Smooth muscle cell (in vitro differentiated cells): ENCODE data around the gene MEX3A. TPM values are rescaled to one million over a fixed set of nuclear protein-coding genes. Genes with fewer than 3 reads are reported as not detected.

Source experiments
- DNase-seq: peaks from one replicate; lab custom pipeline; 2025; ENCODE audit not compliant: unreplicated experiment; lab: John Stamatoyannopoulos, UW
- H2AFZ ChIP-seq: fragments of 200-600 bp; sonication (generic); 2 replicates; pipeline ENCODE4 v1.6.0; 2016; ENCODE audit warnings: antibody characterized with exemption, low read depth, mild to moderate bottlenecking
- H3F3A ChIP-seq: fragments of 200-600 bp; sonication (generic); 2 replicates; pipeline ENCODE4 v1.6.0; 2017; ENCODE audit warnings: antibody characterized with exemption, low read depth
- H3K27ac ChIP-seq: fragments of 200-600 bp; sonication (generic); 2 replicates; pipeline ENCODE4 v1.5.1; 2016; ENCODE audit warnings: low read depth, mild to moderate bottlenecking
- H3K27me3 ChIP-seq: fragments of 200-600 bp; sonication (generic); 2 replicates; pipeline ENCODE4 v1.6.1; 2016; ENCODE audit warnings: low read depth, mild to moderate bottlenecking
- H3K36me3 ChIP-seq: fragments of 200-600 bp; sonication (generic); 2 replicates; pipeline ENCODE4 v1.5.1; 2016; ENCODE audit warnings: low read depth
- H3K4me1 ChIP-seq: fragments of 200-600 bp; sonication (generic); 2 replicates; pipeline ENCODE4 v1.5.1; 2016; ENCODE audit warnings: low read depth
- H3K4me2 ChIP-seq: fragments of 200-600 bp; sonication (generic); 2 replicates; pipeline ENCODE4 v1.6.0; 2016; ENCODE audit warnings: mild to moderate bottlenecking
- H3K4me3 ChIP-seq: fragments of 200-600 bp; sonication (generic); 2 replicates; pipeline ENCODE4 v1.5.1; 2016; ENCODE audit warnings: mild to moderate bottlenecking
- H3K79me2 ChIP-seq: fragments of 200-600 bp; sonication (generic); 2 replicates; pipeline ENCODE4 v1.6.0; 2016; ENCODE audit warnings: low read depth, mild to moderate bottlenecking
- H3K9ac ChIP-seq: fragments of 200-600 bp; sonication (generic); 2 replicates; pipeline ENCODE4 v1.6.0; 2016; ENCODE audit warnings: low read depth
- H3K9me3 ChIP-seq: fragments of 200-600 bp; sonication (generic); replicated peaks from 2 replicates; pipeline ENCODE4 v1.5.1; 2016; ENCODE audit warnings: low read depth
- H4K20me1 ChIP-seq: fragments of 200-600 bp; sonication (generic); 2 replicates; pipeline ENCODE4 v1.6.0; 2016; ENCODE audit warnings: low read depth
- CTCF ChIP-seq: fragments of 200-600 bp; sonication (generic); IDR thresholded peaks from 2 replicates; pipeline ENCODE4 v1.5.1; 2017; ENCODE audit warnings: borderline replicate concordance, mild to moderate bottlenecking, antibody characterized with exemption; ENCODE audit not compliant: insufficient read depth, poor library complexity, severe bottlenecking
- WGBS: methylation state at CpG from one replicate; pipeline ENCODE4 v1.1.7; 2016; ENCODE audit warnings: low lambda C conversion rate; 5-methylcytosine and 5-hydroxymethylcytosine counted together
- polyA plus RNA-seq: library from polyadenylated mRNA; unstranded; fragments of >200 nt; fragmentation: Nextera tagmentation; extraction: Ambion mirVana; gene quantifications from 2 replicates; pipeline ENCODE4 v1.2.1, GENCODE V29; 2016
- total RNA-seq: library from RNA; depleted of rRNA; stranded (reverse); fragments of >200 nt; gene quantifications from 2 replicates; pipeline ENCODE4 v1.2.3, GENCODE V29; 2014

MEX3A gene
- total and polyA plus RNA-seq, 2 experiments from 2014 or later, result 10.5 to 13.8 TPM

GRCh38 chr1:156069490-156070455 is 12.5 kb downstream of the MEX3A start:
- Histone ChIP-seq H3K4me2 (no peak overlapping the region), H3K9me3 (no peaks in the 10 kb centered on the region), H3K27ac (no peak overlapping the region), H3K79me2 (no peaks in the 10 kb centered on the region), H3K36me3 (no peaks in the 10 kb centered on the region), H3K27me3 (no peaks in the 10 kb centered on the region), H3F3A (peaks cover 10% of the 10 kb centered on the region), H3K9ac (no peak overlapping the region), H4K20me1 (peaks cover 23% of the 10 kb centered on the region), H3K4me1 (peaks cover 40% of the 10 kb centered on the region), H3K4me3 (no peak overlapping the region), H2AFZ (no peak overlapping the region)
- TF ChIP-seq CTCF, result no peak
- 100% methylated on average over 3 of the region's 3 CpGs for WGBS
- DNase-seq, result no peak

- peaks cover 15% of the 10 kb centered on the region for H3K4me1 ChIP-seq
- no peaks in the 10 kb centered on the region for H3K79me2 ChIP-seq
- TF ChIP-seq CTCF, result no peak
- H4K20me1 ChIP-seq, result peaks cover 2% of the 10 kb centered on the region
- 87% methylated on average over 2 of the region's 2 CpGs for WGBS
- no peaks in the 10 kb centered on the region for H3K36me3 ChIP-seq
- no peak overlapping the region for H3K4me3 ChIP-seq
- DNase-seq, result no peak
- H2AFZ ChIP-seq, result no peak overlapping the region
- no peaks in the 10 kb centered on the region for H3K9me3 ChIP-seq
- no peaks in the 10 kb centered on the region for H3K27me3 ChIP-seq
- no peak overlapping the region for H3K27ac ChIP-seq
- no peak overlapping the region for H3K9ac ChIP-seq
- H3F3A ChIP-seq, result no peaks in the 10 kb centered on the region
- H3K4me2 ChIP-seq, result no peak overlapping the region
These were observed 15.0 kb downstream of the MEX3A start for GRCh38 chr1:156067262-156067661.

- no peaks in the 10 kb centered on the region for H3F3A ChIP-seq
- 89% methylated on average over 15 of the region's 16 CpGs for WGBS
- peaks cover 15% of the 10 kb centered on the region for H3K4me1 ChIP-seq
- no peaks in the 10 kb centered on the region for H4K20me1 ChIP-seq
- H3K79me2 ChIP-seq, result no peaks in the 10 kb centered on the region
- no peaks in the 10 kb centered on the region for H3K36me3 ChIP-seq
- no peak for TF ChIP-seq CTCF
- no peak overlapping the region for H3K9ac ChIP-seq
- no peak overlapping the region for H3K4me3 ChIP-seq
- DNase-seq, result no peak
- no peaks in the 10 kb centered on the region for H3K9me3 ChIP-seq
- no peak overlapping the region for H2AFZ ChIP-seq
- no peak overlapping the region for H3K4me2 ChIP-seq
- no peak overlapping the region for H3K27ac ChIP-seq
- no peaks in the 10 kb centered on the region for H3K27me3 ChIP-seq
These were observed 16.4 kb downstream of the MEX3A start for GRCh38 chr1:156065871-156066270.
